HepG2 (cell line): ENCODE results near the gene DCK. TPM values are rescaled to one million over a fixed set of nuclear protein-coding genes. Genes with fewer than 3 reads are reported as not detected.

Experiments
- ATAC-seq: fragments of 200-7000 bp; cut with Tn5 transposase; 3 replicates; pipeline ENCODE4 v1.9.1; 2020; ENCODE audit warnings: mild to moderate bottlenecking, moderate library complexity
- BruUV-seq: library from RNA; stranded (reverse); fragments of 400-500 nt; replicated peaks from 2 replicates; lab custom pipeline; 2021; lab: Mats Ljungman, UMichigan
- CTCF ChIA-PET: fragments of 300-600 bp; formaldehyde crosslinking; extraction: SDS; loops from one replicate; lab custom pipeline; 2021; ENCODE audit warnings: low total read pairs, inconsistent platforms, low intra/inter-chr PET ratio; lab: Yijun Ruan, JAX
- POLR2A ChIA-PET: fragments of 350-600 bp; sonication (Branson Sonifier 250); formaldehyde crosslinking; loops from one replicate; lab custom pipeline; 2020; ENCODE audit warnings: antibody characterized with exemption, inconsistent platforms; lab: Yijun Ruan, JAX
- DNase-seq: peaks from one replicate; pipeline ENCODE4 v3.0.0-alpha.2; 2015; ENCODE audit warnings: low spot score
- FAIRE-seq: peaks from 3 replicates; lab custom pipeline; 2011; peaks lifted over from hg19 to GRCh38; lab: Jason Lieb, UNC
- H2AFZ ChIP-seq: one replicate; pipeline ENCODE4 v1.6.1; 2011; ENCODE audit warnings: low read length, inconsistent platforms
- H3K27ac ChIP-seq: fragments of 300-600 bp; 3 replicates; pipeline ENCODE4 v1.8.0; 2011; ENCODE audit warnings: mixed run types, mild to moderate bottlenecking, mixed read lengths, low read length, inconsistent platforms; ENCODE audit not compliant: insufficient read depth; ENCODE audit errors: extremely low read length
- H3K27me3 ChIP-seq, 2 experiments: fragments of 200-600 bp in 1 of 2; 2 replicates in 1 of 2; 3 replicates in 1 of 2; pipeline versions ENCODE4 v1.6.0 to v1.8.0; 2011; ENCODE audit warnings: low read length in 2 of 2, mild to moderate bottlenecking in 2 of 2, moderate library complexity in 2 of 2, inconsistent platforms in 1 of 2; ENCODE audit not compliant: insufficient read depth in 2 of 2, control insufficient read depth in 1 of 2
- H3K36me3 ChIP-seq, 2 experiments: fragments of 200-600 bp in 1 of 2; replicated peaks in 1 of 2; 2 replicates in 1 of 2; 3 replicates in 1 of 2; pipeline versions ENCODE4 v1.5.1 to v1.8.0; 2011; ENCODE audit warnings: low read length in 2 of 2, inconsistent platforms in 1 of 2; ENCODE audit not compliant: insufficient read depth in 2 of 2, control insufficient read depth in 1 of 2
- H3K4me1 ChIP-seq: 2 replicates; pipeline ENCODE4 v1.5.1; 2012; ENCODE audit warnings: low read length, inconsistent platforms; ENCODE audit not compliant: insufficient read depth
- H3K4me2 ChIP-seq: 2 replicates; pipeline ENCODE4 v1.6.0; 2011; ENCODE audit warnings: low read depth, low read length, inconsistent platforms
- H3K4me3 ChIP-seq, 3 experiments: fragments of 200-600 bp in 1 of 3; sonication (generic), shearing (Covaris generic) in 1 of 3; replicated peaks in 1 of 3; 2 replicates each; pipeline ENCODE4 v1.5.1; 2011 to 2016; ENCODE audit warnings: low read length in 3 of 3, inconsistent platforms in 2 of 3, low read depth in 2 of 3, mild to moderate bottlenecking in 2 of 3, control low read depth in 1 of 3, mixed read lengths in 1 of 3; ENCODE audit not compliant: insufficient read depth in 1 of 3
- H3K79me2 ChIP-seq: one replicate; pipeline ENCODE4 v1.6.1; 2011; ENCODE audit warnings: low read length, inconsistent platforms; ENCODE audit not compliant: insufficient read depth
- H3K9ac ChIP-seq: 2 replicates; pipeline ENCODE4 v1.6.0; 2011; ENCODE audit warnings: mild to moderate bottlenecking, low read depth, low read length, inconsistent platforms; ENCODE audit not compliant: insufficient read depth
- H3K9me3 ChIP-seq: 2 replicates; pipeline ENCODE4 v1.5.1; 2012; ENCODE audit warnings: mild to moderate bottlenecking, low read length
- H4K20me1 ChIP-seq: 2 replicates; pipeline ENCODE4 v1.6.0; 2011; ENCODE audit warnings: inconsistent platforms, mild to moderate bottlenecking, low read length, moderate library complexity; ENCODE audit not compliant: insufficient read depth
- ARID2 ChIP-seq: sonication (generic); formaldehyde crosslinking; IDR thresholded peaks from 2 replicates; pipeline ENCODE4 v1.8.1; 2022; ENCODE audit warnings: mild to moderate bottlenecking, missing genetic modification reagents, borderline replicate concordance
- CEBPB ChIP-seq: IDR thresholded peaks from 2 replicates; pipeline ENCODE4 v1.6.1; 2011; ENCODE audit warnings: low read depth, low read length, improper control_type of control experiment, borderline replicate concordance
- CENPT ChIP-seq: sonication (generic); formaldehyde crosslinking; IDR thresholded peaks from 2 replicates; pipeline ENCODE4 v1.8.0; 2022; ENCODE audit warnings: low read depth, mild to moderate bottlenecking, moderate library complexity, missing genetic modification reagents
- DDIT3 ChIP-seq: sonication (generic); formaldehyde crosslinking; IDR thresholded peaks from 2 replicates; pipeline ENCODE4 v1.4.0; 2020; ENCODE audit warnings: mild to moderate bottlenecking, missing genetic modification reagents
- ELF3 ChIP-seq: IDR thresholded peaks from 2 replicates; pipeline ENCODE4 v1.6.1; 2016; ENCODE audit warnings: missing genetic modification reagents, missing compliant biosample characterization
- KAT7 ChIP-seq: IDR thresholded peaks from 2 replicates; pipeline ENCODE4 v1.6.1; 2018; ENCODE audit warnings: borderline replicate concordance, missing compliant biosample characterization
- KDM5B ChIP-seq: sonication (generic); formaldehyde crosslinking; IDR thresholded peaks from 2 replicates; pipeline ENCODE4 v1.4.0; 2020; ENCODE audit warnings: missing genetic modification reagents, mild to moderate bottlenecking, borderline replicate concordance
- PITX1 ChIP-seq: sonication (generic); formaldehyde crosslinking; IDR thresholded peaks from 2 replicates; pipeline ENCODE4 v1.5.1; 2020; ENCODE audit warnings: mild to moderate bottlenecking, missing genetic modification reagents
- PTBP1 ChIP-seq: fragments of 200-400 bp; formaldehyde crosslinking; IDR thresholded peaks from 2 replicates; pipeline ENCODE4 v1.6.1; 2018; ENCODE audit warnings: low read length, low read depth; ENCODE audit not compliant: poor library complexity, severe bottlenecking
- RARA ChIP-seq: IDR thresholded peaks from 2 replicates; pipeline ENCODE4 v1.6.1; 2016; ENCODE audit warnings: missing genetic modification reagents, missing compliant biosample characterization
- SPEN ChIP-seq: sonication (generic); formaldehyde crosslinking; IDR thresholded peaks from 2 replicates; pipeline ENCODE4 v1.5.1; 2020; ENCODE audit warnings: low read depth, mild to moderate bottlenecking, missing genetic modification reagents
- TRIM24 ChIP-seq: sonication (generic); formaldehyde crosslinking; IDR thresholded peaks from 2 replicates; pipeline ENCODE4 v1.8.0; 2022; ENCODE audit warnings: mild to moderate bottlenecking, missing genetic modification reagents
- ZMAT3 ChIP-seq: sonication (generic); formaldehyde crosslinking; conservative IDR thresholded peaks from 2 replicates; pipeline ENCODE4 v1.7.0; 2021; ENCODE audit warnings: missing genetic modification reagents
- ZNF572 ChIP-seq: sonication (generic); formaldehyde crosslinking; IDR thresholded peaks from 2 replicates; pipeline ENCODE4 v1.5.1; 2020; ENCODE audit warnings: mild to moderate bottlenecking, missing genetic modification reagents
- ZNF597 ChIP-seq: sonication (generic); formaldehyde crosslinking; IDR thresholded peaks from 2 replicates; pipeline ENCODE4 v1.5.0; 2020; ENCODE audit warnings: missing genetic modification reagents
- ZNF678 ChIP-seq: sonication (generic); formaldehyde crosslinking; IDR thresholded peaks from 2 replicates; pipeline ENCODE4 v1.4.0; 2020; ENCODE audit warnings: mild to moderate bottlenecking, missing genetic modification reagents
- WGBS: methylation state at CpG from one replicate; pipeline ENCODE4 v1.1.6; 2017; ENCODE audit warnings: low lambda C conversion rate; 5-methylcytosine and 5-hydroxymethylcytosine counted together
- in situ Hi-C: cut with HindIII; loops from 2 replicates; pipeline ENCODE4 v1.10.0; 2017; ENCODE audit warnings: low pct_unique_long_range_greater_than_20kb; ENCODE audit not compliant: extremely low pct_ligation_motif_present
- intact Hi-C: fragments of 100-400 bp; cut with micrococcal nuclease; formaldehyde crosslinking; loops from one replicate; pipeline ENCODE4 v1.10.0; 2022; ENCODE audit not compliant: unreplicated experiment
- polyA plus RNA-seq, 8 experiments: library from polyadenylated mRNA; depleted of rRNA in 3 of 8; stranded (reverse) in 7 of 8; unstranded in 1 of 8; fragments of >200 nt; fragmentation: Illumina TruSeq in 4 of 8; extraction: Trizol in 4 of 8; gene quantifications; 2 replicates each; pipeline versions ENCODE4 v1.2.1 to v1.2.3, GENCODE V29; 2011 to 2016; ENCODE audit warnings: low read depth in 4 of 8, missing spikeins in 1 of 8, mixed read lengths in 1 of 8; ENCODE audit not compliant: insufficient read depth in 1 of 8
- total RNA-seq, 5 experiments: library from RNA; depleted of rRNA; stranded (reverse); fragments of >200 nt; fragmentation: Illumina TruSeq; extraction: Trizol; gene quantifications; 2 replicates each; pipeline ENCODE4 v1.2.3, GENCODE V29; 2016; ENCODE audit warnings: low read depth in 1 of 5
- TF ChIP-seq, protein P1 (sequence below): sonication (generic); formaldehyde crosslinking; IDR thresholded peaks from 2 replicates; pipeline ENCODE4 v1.8.0; 2022; ENCODE audit warnings: missing genetic modification reagents, mild to moderate bottlenecking, moderate library complexity, borderline replicate concordance

Gene DCK
- total and polyA plus RNA-seq, 2 of the 13 experiments (the other 11 are each of a cell fraction or from before 2014, with no cell fraction given): 5.7 to 21.8 TPM

DNA sequence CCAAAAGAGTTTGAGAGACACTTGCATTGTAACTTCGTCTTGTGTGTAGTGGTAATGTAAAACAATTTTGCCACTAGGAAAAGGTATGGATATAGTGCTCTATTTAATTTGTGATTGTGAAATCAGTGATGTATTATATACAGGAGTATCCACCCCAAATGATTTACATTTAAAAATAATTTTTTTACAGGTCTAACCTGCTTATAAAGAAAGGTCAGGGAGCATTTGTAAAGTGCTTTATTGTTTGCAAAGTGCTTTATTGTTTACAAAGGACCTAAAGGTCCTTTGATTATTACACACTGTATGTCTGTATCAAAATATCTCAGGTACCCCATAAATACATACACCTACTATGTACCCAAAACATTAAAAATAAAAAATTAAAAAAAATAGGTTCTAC is 70.3 kb downstream of the DCK start:
- no peak overlapping the region for H3K27ac ChIP-seq
- no peak for TF ChIP-seq ARID2
- 0 out of 2 replicates have a peak, but pooled peaks have one; percentile 21 for TF ChIP-seq CEBPB
- in situ Hi-C loops: no loop called here
- H3K4me3 ChIP-seq: no peak overlapping the region
- peaks cover 0 to 11% of the 10 kb centered on the region in 2 experiments; a peak in 2 of 5 replicates for H3K27me3 ChIP-seq
- H4K20me1 ChIP-seq: 0 out of 2 replicates have a peak, but pooled peaks cover 3% of the 10 kb centered on the region
- no TSS peak for BruUV-seq
- DNase-seq (no peak), ATAC-seq (no peak), FAIRE-seq (no peak)
- no peak overlapping the region for H3K9ac ChIP-seq
- peaks cover 29% of the 10 kb centered on the region for H3K4me1 ChIP-seq
- no peak overlapping the region for H2AFZ ChIP-seq
- no peaks in the 10 kb centered on the region for H3K79me2 ChIP-seq
- CTCF ChIA-PET: no interaction called here
- 51% methylated on average over 1 of the region's 1 CpG for WGBS
- intact Hi-C loops: no loop called here
- no peaks in the 10 kb centered on the region for H3K36me3 ChIP-seq
- POLR2A ChIA-PET: no interaction called here
- H3K4me2 ChIP-seq: no peak overlapping the region
- H3K9me3 ChIP-seq: no peaks in the 10 kb centered on the region

GRCh38 chr4:71064521-71064920 is 71.1 kb downstream of the DCK start:
- ATAC-seq: no peak
- H4K20me1 ChIP-seq: 0 out of 2 replicates have a peak, but pooled peaks cover 3% of the 10 kb centered on the region
- in situ Hi-C loops (no loop called here), intact Hi-C loops (no loop called here)
- BruUV-seq: no TSS peak
- no peak overlapping the region for H3K27ac ChIP-seq
- no peaks in the 10 kb centered on the region for H3K79me2 ChIP-seq
- POLR2A ChIA-PET: no interaction called here
- CTCF ChIA-PET: no interaction called here
- H3K4me2 ChIP-seq: no peak overlapping the region
- DNase-seq: no peak
- H3K27me3 ChIP-seq: peaks cover 0 to 14% of the 10 kb centered on the region in 2 experiments; a peak in 2 of 5 replicates
- no peaks in the 10 kb centered on the region for H3K9me3 ChIP-seq
- WGBS: 74% methylated on average over 6 of the region's 6 CpGs
- H2AFZ ChIP-seq: no peak overlapping the region
- H3K9ac ChIP-seq: no peak overlapping the region
- H3K4me3 ChIP-seq: no peak overlapping the region
- no peaks in the 10 kb centered on the region for H3K36me3 ChIP-seq
- H3K4me1 ChIP-seq: peaks cover 37% of the 10 kb centered on the region
- no peak for FAIRE-seq
- TF ChIP-seq PTBP1 (no peak), KDM5B (CRISPR knock-in tag) (no peak), ZNF678 (CRISPR knock-in tag) (no peak), RARA (CRISPR knock-in tag) (no peak), CENPT (no peak), TRIM24 (CRISPR knock-in tag) (no peak), ZMAT3 (no peak), ELF3 (CRISPR knock-in tag) (no peak), PITX1 (CRISPR knock-in tag) (no peak), ZNF597 (CRISPR knock-in tag) (no peak), ZNF572 (CRISPR knock-in tag) (no peak), DDIT3 (CRISPR knock-in tag) (no peak), KAT7 (CRISPR knock-in tag) (no peak), SPEN (CRISPR knock-in tag) (no peak)
- TF ChIP-seq, protein P1, sequence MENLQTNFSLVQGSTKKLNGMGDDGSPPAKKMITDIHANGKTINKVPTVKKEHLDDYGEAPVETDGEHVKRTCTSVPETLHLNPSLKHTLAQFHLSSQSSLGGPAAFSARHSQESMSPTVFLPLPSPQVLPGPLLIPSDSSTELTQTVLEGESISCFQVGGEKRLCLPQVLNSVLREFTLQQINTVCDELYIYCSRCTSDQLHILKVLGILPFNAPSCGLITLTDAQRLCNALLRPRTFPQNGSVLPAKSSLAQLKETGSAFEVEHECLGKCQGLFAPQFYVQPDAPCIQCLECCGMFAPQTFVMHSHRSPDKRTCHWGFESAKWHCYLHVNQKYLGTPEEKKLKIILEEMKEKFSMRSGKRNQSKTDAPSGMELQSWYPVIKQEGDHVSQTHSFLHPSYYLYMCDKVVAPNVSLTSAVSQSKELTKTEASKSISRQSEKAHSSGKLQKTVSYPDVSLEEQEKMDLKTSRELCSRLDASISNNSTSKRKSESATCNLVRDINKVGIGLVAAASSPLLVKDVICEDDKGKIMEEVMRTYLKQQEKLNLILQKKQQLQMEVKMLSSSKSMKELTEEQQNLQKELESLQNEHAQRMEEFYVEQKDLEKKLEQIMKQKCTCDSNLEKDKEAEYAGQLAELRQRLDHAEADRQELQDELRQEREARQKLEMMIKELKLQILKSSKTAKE: no peak
